SH-SY5Y (cell line): Measurements from ENCODE around the gene DPP8.

Source experiments
- GATA2 ChIP-seq: IDR thresholded peaks from 2 replicates; pipeline ENCODE4 v1.6.1; 2011; ENCODE audit warnings: mild to moderate bottlenecking, low read depth, low read length
- GATA3 ChIP-seq: IDR thresholded peaks from 2 replicates; pipeline ENCODE4 v1.6.1; 2011; ENCODE audit warnings: low read depth, mild to moderate bottlenecking, low read length, moderate library complexity

- TF ChIP-seq GATA2, result no peak
- no peak for TF ChIP-seq GATA3
These were observed 11.1 kb upstream of the DPP8 start for GRCh38 chr15:65528461-65529060.
